Liver (tissue), 9 donors: ENCODE measurements around the gene OSTC. TPM values are rescaled to one million over a fixed set of nuclear protein-coding genes. Genes with fewer than 3 reads are reported as not detected.

Experiments used
- DNase-seq: peaks from one replicate; pipeline ENCODE4 v3.0.0-alpha.2; 2017; ENCODE audit warnings: low spot score
- H3K27ac ChIP-seq, 2 donors: one replicate each; pipeline ENCODE4 v1.7.0; 2013; ENCODE audit warnings: inconsistent platforms in 2 of 2, low read length in 2 of 2, control low read depth in 1 of 2, low read depth in 1 of 2, mild to moderate bottlenecking in 1 of 2
- H3K27me3 ChIP-seq, 4 donors: one replicate each; pipeline versions ENCODE4 v1.6.1 to v1.7.0; 2013; ENCODE audit warnings: low read length in 3 of 4, inconsistent platforms in 1 of 4, mild to moderate bottlenecking in 1 of 4, moderate library complexity in 1 of 4; ENCODE audit not compliant: control insufficient read depth in 4 of 4, insufficient read depth in 4 of 4
- H3K36me3 ChIP-seq, 4 donors: one replicate each; pipeline versions ENCODE4 v1.6.1 to v1.7.0; 2013; ENCODE audit warnings: low read length in 3 of 4, mild to moderate bottlenecking in 3 of 4, low read depth in 1 of 4, moderate library complexity in 1 of 4; ENCODE audit not compliant: control insufficient read depth in 4 of 4, insufficient read depth in 3 of 4
- H3K4me1 ChIP-seq, 4 donors: one replicate each; pipeline versions ENCODE4 v1.6.1 to v1.7.0; 2013; ENCODE audit warnings: low read length in 3 of 4, mild to moderate bottlenecking in 3 of 4, moderate library complexity in 1 of 4; ENCODE audit not compliant: control insufficient read depth in 4 of 4, insufficient read depth in 4 of 4
- H3K4me3 ChIP-seq, 3 donors: one replicate each; pipeline versions ENCODE4 v1.6.1 to v1.7.0; 2013; ENCODE audit warnings: low read length in 3 of 3, control low read depth in 1 of 3, low read depth in 1 of 3, mild to moderate bottlenecking in 1 of 3
- H3K9ac ChIP-seq, 2 donors: one replicate each; pipeline ENCODE4 v1.7.0; 2013; ENCODE audit warnings: low read length in 2 of 2, mild to moderate bottlenecking in 2 of 2, moderate library complexity in 2 of 2, control low read depth in 1 of 2, low read depth in 1 of 2
- H3K9me3 ChIP-seq, 4 donors: one replicate each; pipeline versions ENCODE4 v1.6.1 to v1.7.0; 2013; ENCODE audit warnings: low read length in 3 of 4; ENCODE audit not compliant: control insufficient read depth in 4 of 4
- FOXA1 ChIP-seq: IDR thresholded peaks from 2 replicates; pipeline ENCODE4 v1.6.1; 2016; ENCODE audit warnings: antibody characterized with exemption
- GABPA ChIP-seq, 2 donors: IDR thresholded peaks in 1 of 2; conservative IDR thresholded peaks in 1 of 2; 2 replicates each; pipeline ENCODE4 v1.6.1; 2016; ENCODE audit warnings: antibody characterized with exemption in 2 of 2, mild to moderate bottlenecking in 1 of 2, moderate library complexity in 1 of 2
- HNF4A ChIP-seq, 2 donors: conservative IDR thresholded peaks; 2 replicates each; pipeline ENCODE4 v1.6.1; 2016; ENCODE audit warnings: antibody characterized with exemption in 2 of 2, mild to moderate bottlenecking in 2 of 2
- RAD21 ChIP-seq, 2 donors: IDR thresholded peaks; 2 replicates each; pipeline ENCODE4 v1.6.1; 2016; ENCODE audit warnings: antibody characterized with exemption in 2 of 2, mild to moderate bottlenecking in 2 of 2
- SP1 ChIP-seq: IDR thresholded peaks from 2 replicates; pipeline ENCODE4 v1.6.1; 2018; ENCODE audit warnings: antibody characterized with exemption, mild to moderate bottlenecking
- TAF1 ChIP-seq: conservative IDR thresholded peaks from 2 replicates; pipeline ENCODE4 v1.6.1; 2016; ENCODE audit warnings: antibody characterized with exemption, mild to moderate bottlenecking
- YY1 ChIP-seq: IDR thresholded peaks from 2 replicates; pipeline ENCODE4 v1.6.1; 2016; ENCODE audit warnings: antibody characterized with exemption, mild to moderate bottlenecking
- WGBS: extraction: QIAGEN DNeasy Blood & Tissue Kit; methylation state at CpG from one replicate; pipeline ENCODE4 v1.1.7; 2013; 5-methylcytosine and 5-hydroxymethylcytosine counted together
- polyA plus RNA-seq, 2 donors: library from polyadenylated mRNA; stranded (reverse) in 1 of 2; unstranded in 1 of 2; fragments of 200-250 nt in 1 of 2; fragments of >200 nt in 1 of 2; fragmentation: Nextera tagmentation in 1 of 2; extraction: Ambion mirVana in 1 of 2; gene quantifications; one replicate each; pipeline versions ENCODE4 v1.2.1 to v1.2.3, GENCODE V29; 2013 to 2015
- total RNA-seq, 2 donors: library from RNA; depleted of rRNA; stranded (reverse); fragments of >200 nt; gene quantifications; one replicate each; pipeline ENCODE4 v1.2.3, GENCODE V29; 2014
- TF ChIP-seq, protein P1 (sequence below): fragments of 150-350 bp; IDR thresholded peaks from 2 replicates; pipeline ENCODE4 v1.5.1; 2017; ENCODE audit warnings: improper control_type of control experiment, low read depth, low read length; ENCODE audit not compliant: missing input control
- TF ChIP-seq, protein P2 (sequence below): IDR thresholded peaks from 2 replicates; pipeline ENCODE4 v1.6.1; 2016; ENCODE audit warnings: antibody characterized with exemption
- TF ChIP-seq, protein P3 (sequence below): IDR thresholded peaks from 2 replicates; pipeline ENCODE4 v1.6.1; 2016; ENCODE audit warnings: antibody characterized with exemption, mild to moderate bottlenecking
- TF ChIP-seq, protein P4 (sequence below): IDR thresholded peaks from 2 replicates; pipeline ENCODE4 v1.6.1; 2016; ENCODE audit warnings: antibody characterized with exemption
- TF ChIP-seq, protein P5 (sequence below): IDR thresholded peaks from 2 replicates; pipeline ENCODE4 v1.6.1; 2016; ENCODE audit warnings: antibody characterized with exemption
- donor health status: healthy.
- donor health status: healthy.
- donor health status: healthy.
- donor health status: healthy.
- donor health status: healthy.

The OSTC gene
- total and polyA plus RNA-seq, 4 donors = 113 to 148 (median 143) TPM

DNA sequence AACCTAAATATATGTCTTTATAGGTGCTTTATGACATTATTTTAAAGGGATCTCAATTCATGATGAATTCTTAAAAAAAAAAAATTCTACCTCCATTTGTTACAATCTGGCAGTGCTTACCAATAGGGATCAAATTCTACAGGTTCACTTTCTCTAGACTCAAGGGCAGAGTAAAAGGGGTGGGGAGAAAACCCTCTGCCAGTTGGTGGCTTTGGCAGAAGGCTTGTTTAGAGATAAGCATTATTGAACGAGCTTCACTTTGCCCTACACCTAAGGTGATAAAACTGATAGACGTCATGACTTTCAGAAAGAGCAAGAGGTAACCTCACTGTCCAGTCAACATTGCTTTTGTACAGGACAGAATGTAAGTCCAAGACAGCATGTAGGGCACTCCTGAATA is 53.6 kb downstream of the OSTC start (continued):
- TF ChIP-seq, protein P1, sequence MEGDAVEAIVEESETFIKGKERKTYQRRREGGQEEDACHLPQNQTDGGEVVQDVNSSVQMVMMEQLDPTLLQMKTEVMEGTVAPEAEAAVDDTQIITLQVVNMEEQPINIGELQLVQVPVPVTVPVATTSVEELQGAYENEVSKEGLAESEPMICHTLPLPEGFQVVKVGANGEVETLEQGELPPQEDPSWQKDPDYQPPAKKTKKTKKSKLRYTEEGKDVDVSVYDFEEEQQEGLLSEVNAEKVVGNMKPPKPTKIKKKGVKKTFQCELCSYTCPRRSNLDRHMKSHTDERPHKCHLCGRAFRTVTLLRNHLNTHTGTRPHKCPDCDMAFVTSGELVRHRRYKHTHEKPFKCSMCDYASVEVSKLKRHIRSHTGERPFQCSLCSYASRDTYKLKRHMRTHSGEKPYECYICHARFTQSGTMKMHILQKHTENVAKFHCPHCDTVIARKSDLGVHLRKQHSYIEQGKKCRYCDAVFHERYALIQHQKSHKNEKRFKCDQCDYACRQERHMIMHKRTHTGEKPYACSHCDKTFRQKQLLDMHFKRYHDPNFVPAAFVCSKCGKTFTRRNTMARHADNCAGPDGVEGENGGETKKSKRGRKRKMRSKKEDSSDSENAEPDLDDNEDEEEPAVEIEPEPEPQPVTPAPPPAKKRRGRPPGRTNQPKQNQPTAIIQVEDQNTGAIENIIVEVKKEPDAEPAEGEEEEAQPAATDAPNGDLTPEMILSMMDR = no peak

DNA sequence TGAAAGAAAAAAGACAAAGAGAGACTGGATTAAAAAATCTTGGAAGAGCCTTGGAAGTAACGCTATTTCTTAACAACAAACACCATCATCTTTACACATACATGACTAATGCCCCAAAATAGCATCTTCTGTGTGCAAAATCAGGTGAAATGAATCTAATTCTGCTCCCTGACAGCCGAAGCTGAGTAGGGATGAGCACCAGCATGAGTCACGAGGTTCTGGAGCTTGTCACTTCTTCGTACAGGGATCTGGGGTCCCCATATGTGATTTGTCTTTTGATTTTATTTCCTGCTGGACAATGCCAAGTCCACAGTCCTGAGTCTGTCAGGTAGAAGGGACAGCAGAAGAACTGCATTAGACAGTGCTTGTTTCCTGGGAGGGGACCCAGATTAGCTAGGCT is 55.9 kb downstream of the OSTC start:
- Histone ChIP-seq H3K27ac (no peak overlapping the region), H3K4me3 (no peak overlapping the region), H3K9me3 (no peaks in the 10 kb centered on the region), H3K27me3 (no peaks in the 10 kb centered on the region), H3K4me1 (peaks cover 0 to 16% (median 6%) of the 10 kb centered on the region in 4 donors), H3K9ac (no peak overlapping the region), H3K36me3 (no peaks in the 10 kb centered on the region)
- no peak for TF ChIP-seq TAF1
- no peak for TF ChIP-seq FOXA1
- no peak for TF ChIP-seq HNF4A (conservative IDR thresholded peaks at IDR 0.05)
- no peak for TF ChIP-seq SP1
- TF ChIP-seq, protein P1 = no peak
- TF ChIP-seq, protein P2, sequence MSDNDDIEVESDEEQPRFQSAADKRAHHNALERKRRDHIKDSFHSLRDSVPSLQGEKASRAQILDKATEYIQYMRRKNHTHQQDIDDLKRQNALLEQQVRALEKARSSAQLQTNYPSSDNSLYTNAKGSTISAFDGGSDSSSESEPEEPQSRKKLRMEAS = no peak
- TF ChIP-seq, protein P3, sequence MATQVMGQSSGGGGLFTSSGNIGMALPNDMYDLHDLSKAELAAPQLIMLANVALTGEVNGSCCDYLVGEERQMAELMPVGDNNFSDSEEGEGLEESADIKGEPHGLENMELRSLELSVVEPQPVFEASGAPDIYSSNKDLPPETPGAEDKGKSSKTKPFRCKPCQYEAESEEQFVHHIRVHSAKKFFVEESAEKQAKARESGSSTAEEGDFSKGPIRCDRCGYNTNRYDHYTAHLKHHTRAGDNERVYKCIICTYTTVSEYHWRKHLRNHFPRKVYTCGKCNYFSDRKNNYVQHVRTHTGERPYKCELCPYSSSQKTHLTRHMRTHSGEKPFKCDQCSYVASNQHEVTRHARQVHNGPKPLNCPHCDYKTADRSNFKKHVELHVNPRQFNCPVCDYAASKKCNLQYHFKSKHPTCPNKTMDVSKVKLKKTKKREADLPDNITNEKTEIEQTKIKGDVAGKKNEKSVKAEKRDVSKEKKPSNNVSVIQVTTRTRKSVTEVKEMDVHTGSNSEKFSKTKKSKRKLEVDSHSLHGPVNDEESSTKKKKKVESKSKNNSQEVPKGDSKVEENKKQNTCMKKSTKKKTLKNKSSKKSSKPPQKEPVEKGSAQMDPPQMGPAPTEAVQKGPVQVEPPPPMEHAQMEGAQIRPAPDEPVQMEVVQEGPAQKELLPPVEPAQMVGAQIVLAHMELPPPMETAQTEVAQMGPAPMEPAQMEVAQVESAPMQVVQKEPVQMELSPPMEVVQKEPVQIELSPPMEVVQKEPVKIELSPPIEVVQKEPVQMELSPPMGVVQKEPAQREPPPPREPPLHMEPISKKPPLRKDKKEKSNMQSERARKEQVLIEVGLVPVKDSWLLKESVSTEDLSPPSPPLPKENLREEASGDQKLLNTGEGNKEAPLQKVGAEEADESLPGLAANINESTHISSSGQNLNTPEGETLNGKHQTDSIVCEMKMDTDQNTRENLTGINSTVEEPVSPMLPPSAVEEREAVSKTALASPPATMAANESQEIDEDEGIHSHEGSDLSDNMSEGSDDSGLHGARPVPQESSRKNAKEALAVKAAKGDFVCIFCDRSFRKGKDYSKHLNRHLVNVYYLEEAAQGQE = no peak
- TF ChIP-seq, protein P4, sequence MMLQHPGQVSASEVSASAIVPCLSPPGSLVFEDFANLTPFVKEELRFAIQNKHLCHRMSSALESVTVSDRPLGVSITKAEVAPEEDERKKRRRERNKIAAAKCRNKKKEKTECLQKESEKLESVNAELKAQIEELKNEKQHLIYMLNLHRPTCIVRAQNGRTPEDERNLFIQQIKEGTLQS = no peak
- TF ChIP-seq RAD21 (IDR thresholded peaks at IDR 0.05) = no peak
- no peak for TF ChIP-seq GABPA (IDR thresholded peaks at IDR 0.05 in 1 of 2, conservative IDR thresholded peaks at IDR 0.05 in 1 of 2)
- TF ChIP-seq, protein P5, sequence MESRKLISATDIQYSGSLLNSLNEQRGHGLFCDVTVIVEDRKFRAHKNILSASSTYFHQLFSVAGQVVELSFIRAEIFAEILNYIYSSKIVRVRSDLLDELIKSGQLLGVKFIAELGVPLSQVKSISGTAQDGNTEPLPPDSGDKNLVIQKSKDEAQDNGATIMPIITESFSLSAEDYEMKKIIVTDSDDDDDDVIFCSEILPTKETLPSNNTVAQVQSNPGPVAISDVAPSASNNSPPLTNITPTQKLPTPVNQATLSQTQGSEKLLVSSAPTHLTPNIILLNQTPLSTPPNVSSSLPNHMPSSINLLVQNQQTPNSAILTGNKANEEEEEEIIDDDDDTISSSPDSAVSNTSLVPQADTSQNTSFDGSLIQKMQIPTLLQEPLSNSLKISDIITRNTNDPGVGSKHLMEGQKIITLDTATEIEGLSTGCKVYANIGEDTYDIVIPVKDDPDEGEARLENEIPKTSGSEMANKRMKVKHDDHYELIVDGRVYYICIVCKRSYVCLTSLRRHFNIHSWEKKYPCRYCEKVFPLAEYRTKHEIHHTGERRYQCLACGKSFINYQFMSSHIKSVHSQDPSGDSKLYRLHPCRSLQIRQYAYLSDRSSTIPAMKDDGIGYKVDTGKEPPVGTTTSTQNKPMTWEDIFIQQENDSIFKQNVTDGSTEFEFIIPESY = no peak
- no peak for TF ChIP-seq YY1
- DNase-seq = no peak
- 68% methylated on average over 4 of the region's 4 CpGs for WGBS
